Skeletal muscle cell (primary cell): Measurements from ENCODE around the gene ADGRE3.
A peak's percentile ranks its signal among the peaks of the same experiment; 100 is the strongest.

Source experiments
- DNase-seq: peaks from one replicate; pipeline ENCODE4 v3.0.0-alpha.2; 2010; ENCODE audit warnings: low read depth
- H3K4me3 ChIP-seq: 2 replicates; pipeline ENCODE4 v1.5.1; 2011; ENCODE audit warnings: low read depth, mild to moderate bottlenecking, control low read depth, low read length, moderate library complexity

ADGRE3 gene, protein sequence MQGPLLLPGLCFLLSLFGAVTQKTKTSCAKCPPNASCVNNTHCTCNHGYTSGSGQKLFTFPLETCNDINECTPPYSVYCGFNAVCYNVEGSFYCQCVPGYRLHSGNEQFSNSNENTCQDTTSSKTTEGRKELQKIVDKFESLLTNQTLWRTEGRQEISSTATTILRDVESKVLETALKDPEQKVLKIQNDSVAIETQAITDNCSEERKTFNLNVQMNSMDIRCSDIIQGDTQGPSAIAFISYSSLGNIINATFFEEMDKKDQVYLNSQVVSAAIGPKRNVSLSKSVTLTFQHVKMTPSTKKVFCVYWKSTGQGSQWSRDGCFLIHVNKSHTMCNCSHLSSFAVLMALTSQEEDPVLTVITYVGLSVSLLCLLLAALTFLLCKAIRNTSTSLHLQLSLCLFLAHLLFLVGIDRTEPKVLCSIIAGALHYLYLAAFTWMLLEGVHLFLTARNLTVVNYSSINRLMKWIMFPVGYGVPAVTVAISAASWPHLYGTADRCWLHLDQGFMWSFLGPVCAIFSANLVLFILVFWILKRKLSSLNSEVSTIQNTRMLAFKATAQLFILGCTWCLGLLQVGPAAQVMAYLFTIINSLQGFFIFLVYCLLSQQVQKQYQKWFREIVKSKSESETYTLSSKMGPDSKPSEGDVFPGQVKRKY

DNA sequence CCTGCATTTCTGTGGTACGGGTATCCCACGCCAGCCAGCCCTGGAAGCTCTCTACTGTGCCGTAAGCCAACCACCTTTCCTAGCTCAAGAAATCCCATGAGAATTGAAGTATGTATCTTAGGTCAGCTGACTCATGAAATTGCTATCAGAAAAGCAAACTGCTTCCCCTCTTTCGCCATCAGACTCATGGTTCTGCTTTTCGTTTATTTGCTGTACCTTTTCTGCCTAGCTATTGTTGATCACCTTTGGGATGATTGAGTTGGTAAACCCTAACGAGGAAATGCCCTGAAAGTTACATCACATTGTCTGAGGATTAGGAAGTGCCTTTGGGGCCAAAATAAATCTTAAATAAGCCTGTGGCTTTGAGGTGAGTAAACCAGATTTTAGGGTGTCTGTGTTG is at the start of gene ADGRE3:
Gene ADGRE3, minus strand, starts transcription at position 81 of the 400 bp plus-strand sequence. Its CDS starts 74 bp downstream, at position 7.
- no peak for DNase-seq
- H3K4me3 ChIP-seq = no peak within 1 kb of the TSS

GRCh38 chr19:14722127-14722526 is 47.5 kb upstream of the ADGRE3 start:
- no peak for DNase-seq
- H3K4me3 ChIP-seq = no peak overlapping the region

GRCh38 chr19:14719162-14719561 is 44.5 kb upstream of the ADGRE3 start:
- no peak overlapping the region for H3K4me3 ChIP-seq
- DNase-seq = no peak

GRCh38 chr19:14718522-14719116 is 44.0 kb upstream of the ADGRE3 start:
- no peak for DNase-seq
- H3K4me3 ChIP-seq = no peak overlapping the region

DNA sequence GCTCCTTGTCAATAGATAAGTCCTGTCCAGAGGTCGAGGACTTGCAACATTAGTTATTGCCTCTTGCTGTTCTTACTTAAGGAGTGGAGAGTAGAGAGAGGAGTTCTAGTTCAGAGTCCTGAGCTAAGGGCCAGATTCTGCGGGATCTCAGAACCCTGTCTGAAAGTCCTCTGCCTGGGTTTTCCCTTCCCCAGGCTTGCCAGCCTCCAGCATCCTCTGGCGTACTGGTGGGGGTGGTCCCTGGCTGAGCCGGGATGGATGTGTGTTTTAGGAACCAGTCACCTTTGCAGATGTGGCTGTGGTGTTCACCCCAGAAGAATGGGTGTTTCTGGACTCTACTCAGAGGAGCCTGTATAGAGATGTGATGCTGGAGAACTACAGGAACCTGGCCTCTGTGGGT is 41.2 kb upstream of the ADGRE3 start:
- no peak for DNase-seq
- no peak overlapping the region for H3K4me3 ChIP-seq

- H3K4me3 ChIP-seq = no peak overlapping the region
- no peak for DNase-seq
These were observed 29.8 kb upstream of the ADGRE3 start for GRCh38 chr19:14704450-14704849.

- DNase-seq = no peak
- no peak overlapping the region for H3K4me3 ChIP-seq
These were observed 29.2 kb upstream of the ADGRE3 start for GRCh38 chr19:14703833-14704232.

DNA sequence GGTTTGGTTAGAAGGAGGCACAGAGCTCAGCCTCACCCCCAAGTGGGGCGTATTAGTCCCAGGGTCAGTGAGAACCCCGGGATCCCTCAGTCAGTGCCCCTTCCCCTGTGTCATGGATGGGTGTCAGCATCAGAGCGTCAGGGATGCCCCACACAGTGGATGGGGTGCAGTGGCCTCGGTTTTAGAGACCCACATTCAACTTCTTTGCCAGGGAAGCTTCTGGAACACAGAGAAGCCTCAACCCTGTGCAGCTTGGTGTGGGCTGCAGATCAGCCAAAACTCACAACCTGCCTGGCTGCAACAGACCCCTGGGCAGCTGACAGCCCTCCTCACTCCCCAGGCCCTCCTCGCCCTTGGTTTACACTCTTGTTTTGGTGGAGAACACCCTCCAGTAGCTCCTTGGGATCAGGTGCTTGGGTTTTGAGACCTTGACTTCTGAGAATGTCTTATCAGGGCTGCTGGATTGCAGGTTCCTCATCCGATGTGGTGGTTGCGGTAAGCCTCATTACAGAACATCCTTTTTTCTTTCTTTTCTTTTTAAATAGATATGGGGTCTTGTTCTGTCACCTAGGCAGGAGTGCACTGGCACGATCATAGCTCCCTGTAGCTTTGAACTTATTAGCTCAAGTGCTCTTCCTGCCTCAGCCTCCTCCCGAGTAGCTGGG is 26.2 kb upstream of the ADGRE3 start:
- DNase-seq = no peak
- H3K4me3 ChIP-seq = no peak overlapping the region

GRCh38 chr19:14699641-14700040 is 25.0 kb upstream of the ADGRE3 start:
- DNase-seq = no peak

DNA sequence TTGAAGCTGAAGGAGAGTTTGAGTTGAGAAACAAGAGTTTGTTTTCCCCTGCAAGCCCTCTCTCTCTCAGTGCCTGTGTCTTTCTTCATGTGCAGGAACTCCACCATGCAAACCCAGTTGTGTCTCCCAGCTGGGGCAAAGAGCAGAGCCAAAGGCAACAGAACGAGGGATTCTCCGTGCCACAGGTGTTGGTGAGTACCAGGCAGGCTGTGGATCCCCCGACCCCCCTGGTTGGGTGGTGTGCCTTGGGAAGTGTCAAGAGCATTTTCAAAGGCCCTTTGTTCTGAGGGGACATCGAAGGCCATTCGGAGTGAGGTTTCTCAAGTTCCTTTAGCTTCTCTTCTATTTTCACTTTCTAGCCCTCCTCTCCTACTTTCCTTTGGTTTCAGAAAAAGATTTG is 20.8 kb upstream of the ADGRE3 start:
- DNase-seq = no peak
- H3K4me3 ChIP-seq = no peak overlapping the region

More at GRCh38 chr19:14699641-14700040, 25.0 kb upstream of the ADGRE3 start:
- H3K4me3 ChIP-seq = no peak overlapping the region

DNA sequence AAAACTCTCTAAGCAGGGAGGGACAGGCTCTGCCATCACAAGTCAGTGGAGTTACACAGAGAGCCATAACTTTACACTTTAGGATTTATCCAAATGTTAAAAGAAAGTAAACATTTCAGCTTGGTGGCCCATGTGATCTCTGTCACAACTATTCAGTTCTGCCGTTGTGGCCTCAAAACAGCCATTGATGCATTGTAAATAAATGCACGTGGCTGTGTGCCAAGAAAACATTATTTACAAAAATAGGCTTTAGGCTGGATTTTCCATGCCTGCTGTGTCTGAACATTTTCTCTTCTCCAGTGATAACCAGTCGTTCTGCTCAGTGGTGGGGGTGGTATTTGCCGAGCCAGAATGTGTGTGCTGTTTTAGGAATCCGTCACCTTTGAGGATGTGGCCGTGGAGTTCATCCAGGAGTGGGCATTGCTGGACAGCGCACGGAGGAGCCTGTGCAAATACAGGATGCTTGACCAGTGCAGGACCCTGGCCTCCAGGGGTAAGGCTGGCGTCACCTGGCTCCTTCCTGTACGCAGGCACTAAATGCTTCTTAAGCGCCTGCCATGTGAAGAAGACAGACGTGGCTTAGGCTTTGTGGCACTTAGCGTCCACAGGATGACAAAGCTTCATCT is 20.1 kb upstream of the ADGRE3 start:
- H3K4me3 ChIP-seq = no peak overlapping the region
- DNase-seq = no peak

GRCh38 chr19:14689598-14690503 is 15.2 kb upstream of the ADGRE3 start, which contains the start of gene ZNF333:
Gene ZNF333 (plus strand): TSS chr19:14690048. CDS start chr19:14693492, 3,444 bp downstream.
- DNase-seq = peak; percentile 70
- H3K4me3 ChIP-seq = peak within 1 kb of the TSS; percentile 97

- no peak overlapping the region for H3K4me3 ChIP-seq
- DNase-seq = no peak
These were observed 11.8 kb upstream of the ADGRE3 start for GRCh38 chr19:14686411-14686810.

DNA sequence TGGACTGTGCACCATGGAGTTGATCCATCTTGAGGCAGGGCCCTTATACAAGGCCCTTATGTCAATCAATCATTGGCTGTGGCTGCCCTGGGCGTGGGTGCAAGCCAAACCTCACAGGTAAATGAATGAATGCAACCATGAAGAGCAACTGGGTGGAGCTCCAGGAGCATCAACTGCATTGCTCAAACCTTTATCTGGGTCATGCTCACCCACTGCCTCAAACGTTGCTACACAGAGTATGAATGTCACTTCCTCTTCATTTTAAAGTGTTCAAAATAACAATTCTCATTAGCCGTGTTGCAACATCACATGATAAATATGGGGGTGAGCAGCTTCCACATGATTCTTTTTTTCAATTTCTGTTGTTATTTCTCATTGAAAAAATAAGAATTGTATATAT is 8.8 kb upstream of the ADGRE3 start:
- H3K4me3 ChIP-seq = no peak overlapping the region
- DNase-seq = no peak

DNA sequence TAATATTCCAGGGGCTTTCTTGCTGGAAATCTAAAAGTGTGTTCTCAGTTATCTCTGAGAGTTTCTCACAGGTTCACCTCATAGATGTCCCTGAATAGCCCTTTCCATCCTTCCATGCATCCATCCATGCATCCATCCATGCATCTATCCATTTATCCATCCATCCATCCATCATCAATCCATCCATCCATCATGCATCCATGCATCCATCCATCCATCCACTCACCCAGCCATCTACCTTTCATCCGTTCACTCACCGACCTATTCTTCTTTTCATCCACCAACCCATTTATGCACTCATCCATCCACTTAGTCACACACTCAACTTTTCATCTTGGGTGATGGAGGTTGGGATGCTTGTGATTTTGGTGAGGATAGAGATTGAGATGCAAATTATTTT is 7.4 kb upstream of the ADGRE3 start:
- H3K4me3 ChIP-seq = no peak overlapping the region
- DNase-seq = no peak

GRCh38 chr19:14678199-14678598 is 3.6 kb upstream of the ADGRE3 start:
- DNase-seq = no peak
- no peak overlapping the region for H3K4me3 ChIP-seq

DNA sequence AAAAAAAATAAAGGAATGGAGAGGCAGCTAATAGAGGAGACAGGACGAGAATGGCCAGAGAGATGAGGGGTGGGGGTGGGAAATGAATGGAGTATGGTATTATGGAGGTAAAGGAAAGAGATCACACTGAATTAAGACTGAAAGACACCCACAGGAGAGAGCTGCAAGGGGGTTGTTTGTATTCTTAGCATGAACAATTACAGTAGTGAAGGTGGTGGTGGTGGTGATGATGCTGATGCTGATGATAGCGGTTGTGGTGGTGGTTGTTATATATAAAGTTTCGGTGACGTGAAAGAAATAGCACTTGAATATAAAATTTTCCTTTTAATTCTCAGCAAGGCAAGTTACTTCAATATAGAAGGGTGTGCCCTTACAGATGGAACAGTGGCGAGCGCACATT is 2.8 kb upstream of the ADGRE3 start:
- no peak for DNase-seq
- H3K4me3 ChIP-seq = no peak overlapping the region

DNA sequence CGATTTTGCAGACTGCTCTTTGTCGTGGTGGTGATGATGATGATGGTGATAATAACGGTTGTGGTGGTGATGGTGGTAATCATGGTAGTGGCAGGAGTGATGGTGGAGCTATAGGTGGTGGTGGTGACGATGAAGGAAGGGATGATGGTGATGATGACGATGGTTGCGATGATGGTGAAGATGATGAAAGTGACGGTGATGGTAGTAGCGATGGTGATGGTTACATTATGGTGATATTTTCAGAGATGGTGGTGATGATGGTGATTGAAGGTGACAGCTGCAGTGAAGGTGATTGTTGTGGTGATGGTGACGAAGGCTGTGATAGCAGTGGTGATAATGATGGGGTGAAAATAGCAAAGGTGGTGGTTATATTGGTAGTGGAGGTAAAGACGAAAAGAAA is 2.1 kb upstream of the ADGRE3 start:
- no peak overlapping the region for H3K4me3 ChIP-seq
- no peak for DNase-seq

DNA sequence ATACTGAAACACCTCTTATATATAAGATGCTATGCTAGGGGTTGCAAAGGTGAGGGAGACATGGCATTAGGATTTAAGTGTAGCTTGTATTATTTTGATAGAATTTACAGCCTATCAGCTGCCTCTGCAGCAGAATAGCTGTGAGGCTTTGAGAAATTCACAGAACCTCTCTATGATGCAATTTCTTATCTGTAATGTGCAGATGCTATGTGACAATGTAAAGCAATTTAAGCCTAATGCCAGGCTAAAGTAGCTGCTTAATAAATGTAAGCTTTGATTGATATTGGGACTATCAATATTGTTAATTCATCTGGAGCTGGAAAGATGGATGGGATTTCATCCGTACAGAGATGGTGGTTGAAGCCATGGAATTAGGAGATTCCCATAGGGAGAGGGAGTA is 1.6 kb downstream of the ADGRE3 start:
- no peak for DNase-seq

More for the DNA sequence above, 1.6 kb downstream of the ADGRE3 start:
- H3K4me3 ChIP-seq = no peak overlapping the region
